ENCODE measurements around the gene ADCY2. TPM values are rescaled to one million over a fixed set of nuclear protein-coding genes. Genes with fewer than 3 reads are reported as not detected.

Gene ADCY2
- total RNA-seq, 1 donor from 2014 or later: 0.95 TPM

DNA sequence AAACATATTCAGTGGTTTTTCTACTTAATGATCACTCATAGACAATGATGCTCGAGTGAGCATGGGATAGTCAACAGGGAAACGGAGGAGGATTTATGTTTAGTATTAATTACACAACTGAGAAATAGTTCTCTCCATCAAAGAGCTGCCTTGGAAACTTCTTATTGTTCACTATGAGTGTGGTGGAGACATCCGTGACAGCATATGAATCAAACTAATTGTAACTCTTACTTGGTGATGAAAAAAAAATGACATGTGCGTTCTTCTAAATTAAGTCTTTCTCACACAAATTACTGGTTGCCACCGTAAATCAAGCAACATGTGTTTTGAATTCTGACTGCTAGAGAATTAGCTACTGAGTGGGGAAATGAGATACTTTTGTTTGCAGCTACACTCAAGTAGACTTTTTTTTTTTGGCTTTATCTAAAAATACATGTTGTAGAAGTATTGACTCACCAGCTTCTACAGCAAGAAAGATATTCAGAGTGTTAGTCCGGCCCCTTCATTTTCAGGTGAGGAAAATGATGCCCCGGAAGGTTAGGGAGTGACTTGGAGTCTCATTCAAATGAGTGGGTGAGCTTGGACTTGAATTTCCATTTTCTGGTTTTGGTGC lies 275.5 kb downstream of the ADCY2 start:
- Mint-ChIP-seq H3K4me1 (ENCODE audit: low read depth) (peaks cover 10% of the 10 kb centered on the region), H3K27me3 (ENCODE audit: low read depth) (no peaks in the 10 kb centered on the region), H3K27ac (ENCODE audit: unreplicated experiment) (no peak overlapping the region), H3K36me3 (ENCODE audit: low read depth) (no peaks in the 10 kb centered on the region), H3K4me3 (ENCODE audit: unreplicated experiment) (no peak overlapping the region), H3K9me3 (ENCODE audit: low read depth) (no peaks in the 10 kb centered on the region)
- TF ChIP-seq, protein P1, sequence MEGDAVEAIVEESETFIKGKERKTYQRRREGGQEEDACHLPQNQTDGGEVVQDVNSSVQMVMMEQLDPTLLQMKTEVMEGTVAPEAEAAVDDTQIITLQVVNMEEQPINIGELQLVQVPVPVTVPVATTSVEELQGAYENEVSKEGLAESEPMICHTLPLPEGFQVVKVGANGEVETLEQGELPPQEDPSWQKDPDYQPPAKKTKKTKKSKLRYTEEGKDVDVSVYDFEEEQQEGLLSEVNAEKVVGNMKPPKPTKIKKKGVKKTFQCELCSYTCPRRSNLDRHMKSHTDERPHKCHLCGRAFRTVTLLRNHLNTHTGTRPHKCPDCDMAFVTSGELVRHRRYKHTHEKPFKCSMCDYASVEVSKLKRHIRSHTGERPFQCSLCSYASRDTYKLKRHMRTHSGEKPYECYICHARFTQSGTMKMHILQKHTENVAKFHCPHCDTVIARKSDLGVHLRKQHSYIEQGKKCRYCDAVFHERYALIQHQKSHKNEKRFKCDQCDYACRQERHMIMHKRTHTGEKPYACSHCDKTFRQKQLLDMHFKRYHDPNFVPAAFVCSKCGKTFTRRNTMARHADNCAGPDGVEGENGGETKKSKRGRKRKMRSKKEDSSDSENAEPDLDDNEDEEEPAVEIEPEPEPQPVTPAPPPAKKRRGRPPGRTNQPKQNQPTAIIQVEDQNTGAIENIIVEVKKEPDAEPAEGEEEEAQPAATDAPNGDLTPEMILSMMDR (IDR thresholded peaks at IDR 0.05): no peak
- no peak for DNase-seq (ENCODE audit: low spot score)

DNA sequence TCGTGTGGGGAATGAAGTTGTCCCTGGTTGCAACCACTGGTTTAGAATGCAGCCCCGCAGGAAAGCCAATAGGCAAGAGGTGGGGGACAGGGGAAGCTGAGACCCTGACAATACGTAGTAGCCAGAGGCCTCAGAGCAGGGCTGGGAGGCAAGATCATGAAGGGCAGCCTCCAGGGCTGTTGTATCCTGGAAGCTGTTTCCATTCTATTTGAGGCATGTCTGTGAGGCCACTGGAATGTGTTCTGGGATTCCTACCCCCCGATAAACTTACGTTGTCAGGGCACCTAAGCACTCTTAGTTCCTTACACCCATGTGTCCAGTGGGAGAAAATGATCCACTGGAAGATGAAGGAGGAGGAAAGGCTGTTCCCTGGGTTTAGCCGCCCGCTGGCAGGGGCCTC lies 277.7 kb downstream of the ADCY2 start:
- Mint-ChIP-seq H3K4me1 (ENCODE audit: low read depth) (no peaks in the 10 kb centered on the region), H3K4me3 (ENCODE audit: unreplicated experiment) (no peak overlapping the region), H3K27ac (ENCODE audit: unreplicated experiment) (no peak overlapping the region), H3K36me3 (ENCODE audit: low read depth) (no peaks in the 10 kb centered on the region), H3K9me3 (ENCODE audit: low read depth) (no peaks in the 10 kb centered on the region), H3K27me3 (ENCODE audit: low read depth) (no peaks in the 10 kb centered on the region)
- DNase-seq (ENCODE audit: low spot score): no peak
- TF ChIP-seq, protein P1 (IDR thresholded peaks at IDR 0.05): no peak

DNA sequence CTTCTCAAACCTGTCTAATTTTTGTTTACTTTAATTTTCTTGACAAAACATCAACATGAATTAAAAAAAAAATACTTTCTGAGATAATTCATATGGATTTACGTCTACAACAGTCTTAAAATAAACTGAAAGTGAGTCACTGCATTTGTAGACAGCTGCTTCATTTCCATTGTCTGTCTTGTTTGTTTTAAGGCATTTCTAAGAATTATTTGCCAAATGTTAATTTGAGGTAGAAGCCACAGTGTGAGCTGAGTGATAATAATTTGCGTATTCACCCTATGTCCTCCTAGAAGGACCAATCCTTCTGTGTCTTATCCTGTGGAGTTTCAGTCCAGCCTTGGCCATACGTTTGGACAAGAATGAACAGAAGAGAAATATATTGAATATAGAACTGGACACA lies 280.5 kb downstream of the ADCY2 start:
- no peak overlapping the region for H3K4me3 Mint-ChIP-seq (ENCODE audit: unreplicated experiment)
- no peak for DNase-seq (ENCODE audit: low spot score)
- H3K27ac Mint-ChIP-seq (ENCODE audit: unreplicated experiment): no peak overlapping the region
- TF ChIP-seq, protein P1 (IDR thresholded peaks at IDR 0.05): no peak
- no peaks in the 10 kb centered on the region for H3K9me3 Mint-ChIP-seq (ENCODE audit: low read depth)
- peaks cover 6% of the 10 kb centered on the region for H3K27me3 Mint-ChIP-seq (ENCODE audit: low read depth)
- H3K4me1 Mint-ChIP-seq (ENCODE audit: low read depth): no peaks in the 10 kb centered on the region
- H3K36me3 Mint-ChIP-seq (ENCODE audit: low read depth): no peaks in the 10 kb centered on the region

DNA sequence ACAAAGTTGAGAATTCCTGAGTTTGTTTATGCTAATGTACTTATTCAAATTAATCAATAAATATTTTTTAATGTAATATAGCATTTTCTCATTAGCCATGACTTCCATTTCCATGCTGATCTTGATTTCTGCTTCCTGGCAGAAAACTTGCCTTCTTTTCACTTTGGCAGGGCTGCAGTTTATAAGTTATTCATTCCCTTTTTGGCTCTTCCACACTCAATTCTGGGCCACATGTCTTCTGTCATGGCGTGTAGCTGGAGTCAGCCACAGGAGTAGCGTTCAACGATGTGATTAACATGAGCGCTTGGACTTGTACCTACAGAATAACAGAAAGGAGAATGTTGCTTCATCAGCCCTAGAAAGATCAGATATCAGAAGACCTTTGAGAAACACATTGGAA lies 282.1 kb downstream of the ADCY2 start:
- Mint-ChIP-seq H3K4me3 (ENCODE audit: unreplicated experiment) (no peak overlapping the region), H3K4me1 (ENCODE audit: low read depth) (no peaks in the 10 kb centered on the region), H3K36me3 (ENCODE audit: low read depth) (no peaks in the 10 kb centered on the region)

DNA sequence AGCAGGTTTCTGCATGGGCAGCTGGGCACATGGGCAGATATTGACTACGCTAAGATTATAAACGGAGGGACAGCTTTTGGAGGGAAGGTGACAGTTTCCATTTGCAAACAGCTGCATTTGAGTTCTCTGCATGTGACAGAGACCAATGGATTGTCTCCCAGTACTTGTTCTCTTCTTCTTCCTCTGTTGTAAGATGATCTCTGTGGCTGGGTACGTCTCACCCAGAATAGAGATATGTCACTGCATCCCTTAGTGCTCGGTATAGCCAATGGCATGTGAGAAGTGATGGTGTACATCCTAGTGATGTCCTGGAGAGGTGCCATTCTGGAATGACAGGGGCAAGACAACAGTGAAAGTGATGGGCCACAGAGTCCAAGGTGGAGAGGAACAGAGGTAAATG lies 283.7 kb downstream of the ADCY2 start:
- Mint-ChIP-seq H3K4me3 (ENCODE audit: unreplicated experiment) (no peak overlapping the region), H3K27me3 (ENCODE audit: low read depth) (peaks cover 16% of the 10 kb centered on the region), H3K4me1 (ENCODE audit: low read depth) (no peaks in the 10 kb centered on the region), H3K27ac (ENCODE audit: unreplicated experiment) (no peak overlapping the region), H3K36me3 (ENCODE audit: low read depth) (no peaks in the 10 kb centered on the region), H3K9me3 (ENCODE audit: low read depth) (no peaks in the 10 kb centered on the region)
- DNase-seq (ENCODE audit: low spot score): no peak
- TF ChIP-seq, protein P1 (IDR thresholded peaks at IDR 0.05): no peak

More for the DNA sequence above, 282.1 kb downstream of the ADCY2 start:
- Mint-ChIP-seq H3K27ac (ENCODE audit: unreplicated experiment) (no peak overlapping the region), H3K27me3 (ENCODE audit: low read depth) (peaks cover 13% of the 10 kb centered on the region), H3K9me3 (ENCODE audit: low read depth) (no peaks in the 10 kb centered on the region)
- TF ChIP-seq, protein P1 (IDR thresholded peaks at IDR 0.05): no peak
- DNase-seq (ENCODE audit: low spot score): no peak

Data from chondrocyte (in vitro differentiated cells).